ENCODE measurements around the gene DDX5.

DNA sequence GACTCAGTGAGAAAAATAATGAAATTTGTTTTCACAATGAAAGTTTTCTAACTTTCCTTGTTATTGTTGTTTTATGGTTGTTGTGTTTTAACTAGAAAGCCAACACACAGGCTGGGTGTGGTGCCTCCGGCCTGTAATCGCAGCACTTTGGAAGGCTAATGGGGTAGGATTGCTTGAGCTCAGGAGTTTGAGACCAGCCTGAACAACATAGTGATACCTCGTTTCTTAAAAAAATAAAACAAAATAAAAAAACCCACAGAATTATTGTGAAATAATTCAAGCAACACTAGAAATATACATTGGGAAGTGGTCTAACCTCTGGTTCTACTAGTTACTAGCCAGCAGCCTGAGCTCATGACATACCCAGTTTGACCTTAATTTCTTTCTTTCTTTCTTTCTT is 56.5 kb downstream of the DDX5 start:
- TF ChIP-seq, protein P1, sequence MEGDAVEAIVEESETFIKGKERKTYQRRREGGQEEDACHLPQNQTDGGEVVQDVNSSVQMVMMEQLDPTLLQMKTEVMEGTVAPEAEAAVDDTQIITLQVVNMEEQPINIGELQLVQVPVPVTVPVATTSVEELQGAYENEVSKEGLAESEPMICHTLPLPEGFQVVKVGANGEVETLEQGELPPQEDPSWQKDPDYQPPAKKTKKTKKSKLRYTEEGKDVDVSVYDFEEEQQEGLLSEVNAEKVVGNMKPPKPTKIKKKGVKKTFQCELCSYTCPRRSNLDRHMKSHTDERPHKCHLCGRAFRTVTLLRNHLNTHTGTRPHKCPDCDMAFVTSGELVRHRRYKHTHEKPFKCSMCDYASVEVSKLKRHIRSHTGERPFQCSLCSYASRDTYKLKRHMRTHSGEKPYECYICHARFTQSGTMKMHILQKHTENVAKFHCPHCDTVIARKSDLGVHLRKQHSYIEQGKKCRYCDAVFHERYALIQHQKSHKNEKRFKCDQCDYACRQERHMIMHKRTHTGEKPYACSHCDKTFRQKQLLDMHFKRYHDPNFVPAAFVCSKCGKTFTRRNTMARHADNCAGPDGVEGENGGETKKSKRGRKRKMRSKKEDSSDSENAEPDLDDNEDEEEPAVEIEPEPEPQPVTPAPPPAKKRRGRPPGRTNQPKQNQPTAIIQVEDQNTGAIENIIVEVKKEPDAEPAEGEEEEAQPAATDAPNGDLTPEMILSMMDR (conservative IDR thresholded peaks at IDR 0.05), result no peak
- no peak for TF ChIP-seq EZH2 (IDR thresholded peaks at IDR 0.05; ENCODE audit: low read depth)

Measured in PC-9 (cell line).